ENCODE data around the gene CST11.
"Not testable (repeated sequence)": the region's sequence is repeated elsewhere in the genome, so short reads cannot be mapped to it uniquely, and the experiment has no call there.

The CST11 gene

DNA sequence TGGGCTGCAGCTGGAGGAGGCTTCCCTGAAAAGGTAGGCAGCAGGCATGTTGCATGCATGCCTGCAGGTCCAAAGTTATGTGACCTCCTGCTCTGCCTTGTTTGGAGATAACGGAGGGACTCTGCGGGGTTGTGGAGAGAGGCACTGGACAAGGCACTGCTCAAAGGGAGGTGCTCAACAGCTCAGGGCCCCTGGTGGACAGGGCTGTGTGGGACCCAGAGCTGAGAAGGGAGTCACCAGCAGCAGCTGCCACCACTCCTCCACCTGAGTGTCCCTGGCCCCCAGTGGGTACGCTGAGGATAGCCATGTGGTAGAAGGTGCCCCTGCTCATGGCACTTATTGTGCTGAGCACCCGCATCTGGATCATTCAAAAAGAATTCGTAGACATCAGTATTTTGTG lies 22.7 kb upstream of the CST11 start:
- no peak for TF ChIP-seq CTCF (IDR thresholded peaks at IDR 0.05; ENCODE audit: control insufficient read depth, extremely low read depth, insufficient read depth)
- DNase-seq (ENCODE audit: low read depth) = no peak
- no peak overlapping the region for H3K4me3 ChIP-seq (ENCODE audit: low read depth, low read length)

DNA sequence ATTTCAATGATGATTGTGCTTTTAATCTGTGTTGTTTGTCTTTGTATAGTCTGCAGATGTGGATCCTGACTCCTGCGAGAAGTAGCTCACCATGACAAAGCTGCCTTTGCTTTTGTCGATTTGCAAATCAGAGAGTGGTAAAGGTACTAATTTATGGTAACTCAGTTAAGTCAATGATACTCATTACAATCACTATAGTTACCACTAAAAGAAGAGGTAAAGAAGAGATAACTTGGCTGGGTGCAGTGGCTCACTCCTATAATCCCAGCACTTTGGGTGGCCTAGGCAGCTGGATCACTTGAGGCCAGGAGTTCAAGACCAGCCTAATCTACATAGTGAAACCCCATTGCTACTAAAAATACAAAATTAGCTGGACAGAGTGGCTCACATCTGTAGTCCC lies 20.6 kb upstream of the CST11 start:
- H3K4me3 ChIP-seq (ENCODE audit: low read depth, low read length); DNase-seq (ENCODE audit: low read depth): not testable (repeated sequence)

GRCh38 chr20:23472306-23472705 lies 19.6 kb upstream of the CST11 start:
- H3K4me3 ChIP-seq (ENCODE audit: low read depth, low read length); DNase-seq (ENCODE audit: low read depth): not testable (repeated sequence)

DNA sequence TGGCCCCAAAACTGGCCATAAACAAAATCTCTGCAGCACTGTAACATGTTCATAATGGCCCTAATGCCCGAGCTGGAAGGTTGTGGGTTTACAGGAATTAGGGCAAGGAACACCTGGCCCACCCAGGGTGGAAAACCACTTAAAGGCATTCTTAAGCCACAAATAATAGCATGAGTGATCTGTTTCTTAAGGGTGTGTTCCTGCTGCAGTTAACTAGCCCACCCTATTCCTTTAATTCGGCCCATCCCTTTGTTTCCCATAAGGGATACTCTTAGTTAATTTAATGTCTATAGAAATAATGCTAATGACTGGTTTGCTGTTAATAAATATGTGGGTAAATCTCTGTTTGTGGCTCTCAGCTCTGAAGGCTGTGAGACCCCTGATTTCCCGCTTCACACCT lies 14.3 kb upstream of the CST11 start:
- H3K4me3 ChIP-seq (ENCODE audit: low read depth, low read length); DNase-seq (ENCODE audit: low read depth): not testable (repeated sequence)

GRCh38 chr20:23461180-23461579 lies 8.5 kb upstream of the CST11 start:
- no peak for DNase-seq (ENCODE audit: low read depth)
- TF ChIP-seq CTCF (IDR thresholded peaks at IDR 0.05; ENCODE audit: control insufficient read depth, extremely low read depth, insufficient read depth) = no peak
- no peak overlapping the region for H3K4me3 ChIP-seq (ENCODE audit: low read depth, low read length)

DNA sequence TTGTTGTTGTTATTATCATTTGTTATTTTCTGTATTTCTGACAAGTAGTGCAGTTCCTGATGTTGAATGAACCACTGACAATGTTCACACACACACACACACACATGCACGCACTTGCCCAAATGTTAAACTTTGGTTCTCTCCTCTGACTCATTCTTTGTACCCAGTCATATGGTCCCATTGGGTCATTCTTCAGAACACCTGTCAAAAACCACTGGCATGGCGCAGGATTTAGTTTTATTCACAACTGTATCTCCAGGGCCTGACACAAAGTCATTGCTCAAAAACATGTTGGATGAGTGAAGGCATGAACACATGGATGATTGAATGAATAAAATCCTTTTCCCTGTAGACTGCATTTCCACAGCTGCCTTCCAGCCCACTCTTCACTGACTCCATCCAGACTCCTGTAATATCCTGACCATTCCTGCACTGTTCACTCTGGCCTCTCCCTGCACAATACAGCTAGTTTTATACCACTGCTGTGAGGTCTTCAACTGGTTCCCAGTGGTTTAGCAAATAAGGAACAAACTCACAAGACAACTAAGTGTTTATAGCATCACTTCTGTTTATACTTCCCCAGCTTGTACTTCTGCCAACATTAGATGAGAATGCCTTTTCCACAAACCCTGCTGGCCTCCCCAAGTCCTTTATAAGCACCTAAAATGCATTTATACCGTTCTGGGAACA lies 6.9 kb upstream of the CST11 start:
- DNase-seq (ENCODE audit: low read depth) = no peak
- H3K4me3 ChIP-seq (ENCODE audit: low read depth, low read length) = no peak overlapping the region
- TF ChIP-seq CTCF (IDR thresholded peaks at IDR 0.05; ENCODE audit: control insufficient read depth, extremely low read depth, insufficient read depth) = no peak

GRCh38 chr20:23456873-23457272 lies 4.2 kb upstream of the CST11 start:
- no peak overlapping the region for H3K4me3 ChIP-seq (ENCODE audit: low read depth, low read length)
- DNase-seq (ENCODE audit: low read depth) = no peak
- TF ChIP-seq CTCF (IDR thresholded peaks at IDR 0.05; ENCODE audit: control insufficient read depth, extremely low read depth, insufficient read depth) = no peak

DNA sequence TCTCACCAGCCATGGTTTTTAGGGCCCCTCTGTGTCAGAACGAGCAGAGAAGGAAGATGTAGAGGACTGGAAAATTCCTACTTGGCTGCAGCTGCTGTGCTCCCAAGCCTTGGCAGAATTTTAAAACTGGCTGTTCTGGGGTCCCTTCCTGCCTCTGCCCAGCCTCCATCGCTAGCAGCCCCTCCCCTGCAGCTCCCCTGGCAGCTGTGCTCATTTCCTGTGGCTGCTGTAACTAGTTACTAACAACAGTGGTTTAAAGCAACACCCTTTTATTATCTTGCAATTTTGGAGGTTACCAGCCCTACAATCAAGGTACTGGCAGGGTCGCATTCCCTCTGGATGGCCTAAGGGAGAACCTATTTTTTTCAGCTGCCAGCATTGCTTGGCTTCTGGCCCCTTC lies 3.7 kb upstream of the CST11 start:
- no peak for TF ChIP-seq CTCF (IDR thresholded peaks at IDR 0.05; ENCODE audit: control insufficient read depth, extremely low read depth, insufficient read depth)
- H3K4me3 ChIP-seq (ENCODE audit: low read depth, low read length) = no peak overlapping the region
- no peak for DNase-seq (ENCODE audit: low read depth)

GRCh38 chr20:23455639-23456038 lies 3.0 kb upstream of the CST11 start:
- no peak overlapping the region for H3K4me3 ChIP-seq (ENCODE audit: low read depth, low read length)
- no peak for DNase-seq (ENCODE audit: low read depth)
- TF ChIP-seq CTCF (IDR thresholded peaks at IDR 0.05; ENCODE audit: control insufficient read depth, extremely low read depth, insufficient read depth) = no peak

All from LNCaP clone FGC (cell line).